ENCODE measurements around the gene ARMH2.
"Not testable (repeated sequence)": the region's sequence is repeated elsewhere in the genome, so short reads cannot be mapped to it uniquely, and the experiment has no call there.

ARMH2 gene

DNA sequence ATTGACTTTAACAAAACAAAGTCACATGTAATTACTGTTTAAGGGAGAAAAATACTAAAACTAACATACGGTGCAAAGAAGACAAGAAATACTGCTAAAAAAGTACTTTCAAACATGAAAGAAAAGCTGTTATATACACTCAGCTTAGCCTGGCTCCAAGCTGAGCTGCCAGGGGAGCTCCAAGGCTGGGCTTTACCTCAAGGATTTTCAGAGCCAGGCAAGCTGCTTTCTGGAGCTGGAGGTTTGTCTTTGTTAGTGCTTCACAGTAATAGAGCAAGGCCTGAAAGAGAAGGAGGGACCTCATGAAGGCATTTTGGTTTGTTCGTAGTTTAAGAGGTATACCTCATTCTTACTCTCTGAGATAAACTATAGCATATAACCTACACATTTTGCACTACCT lies 19.6 kb upstream of the ARMH2 start:
- no peak for DNase-seq (ENCODE audit: low spot score)

GRCh38 chr6:24809728-24810127 lies 11.0 kb upstream of the ARMH2 start:
- DNase-seq (ENCODE audit: low spot score), result no peak

- no peak for DNase-seq (ENCODE audit: low spot score)
These were observed 8.9 kb upstream of the ARMH2 start for GRCh38 chr6:24807584-24807983.

DNA sequence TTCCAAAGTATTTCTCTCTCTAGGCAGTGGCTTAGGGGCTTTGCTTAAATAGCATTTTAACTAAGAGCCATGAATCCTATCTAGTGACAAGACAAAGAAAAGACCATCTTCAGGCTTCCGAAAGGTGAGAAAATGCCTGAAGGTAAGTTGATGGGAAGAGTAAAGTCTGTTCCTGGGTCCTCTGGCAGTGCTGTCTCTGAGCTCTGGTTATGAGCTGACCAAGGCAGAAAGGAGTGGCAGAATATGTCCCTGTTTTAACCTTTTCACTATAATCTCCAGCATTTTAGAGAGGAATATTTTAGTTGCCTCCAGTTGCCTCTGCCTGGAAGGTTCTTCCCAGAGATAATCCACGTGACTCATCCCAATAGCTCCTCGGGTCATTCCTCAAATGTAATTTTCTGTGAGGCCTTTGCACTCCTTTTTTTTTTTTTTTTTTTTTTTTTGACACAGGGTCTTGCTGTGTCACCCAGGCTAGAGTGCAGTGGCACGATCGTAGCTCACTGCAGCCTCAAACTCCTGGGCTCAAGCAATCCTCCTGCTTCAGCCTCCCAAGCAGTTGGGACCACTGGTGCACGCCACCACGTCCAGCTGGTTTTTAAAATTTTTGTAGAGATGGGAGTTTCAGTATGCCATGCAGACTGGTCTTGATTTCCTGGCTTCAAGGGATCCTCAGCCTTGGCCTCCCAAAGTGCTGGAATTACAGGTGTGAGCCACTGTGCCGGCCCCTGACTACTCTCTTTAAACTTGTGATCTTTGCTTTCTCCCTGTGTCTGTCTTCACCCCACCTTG lies 3.7 kb upstream of the ARMH2 start:
- peak; percentile 36 for DNase-seq (ENCODE audit: low spot score)

GRCh38 chr6:24799541-24799915 lies 811 bp upstream of the ARMH2 start:
- no peak for DNase-seq (ENCODE audit: low spot score)

DNA sequence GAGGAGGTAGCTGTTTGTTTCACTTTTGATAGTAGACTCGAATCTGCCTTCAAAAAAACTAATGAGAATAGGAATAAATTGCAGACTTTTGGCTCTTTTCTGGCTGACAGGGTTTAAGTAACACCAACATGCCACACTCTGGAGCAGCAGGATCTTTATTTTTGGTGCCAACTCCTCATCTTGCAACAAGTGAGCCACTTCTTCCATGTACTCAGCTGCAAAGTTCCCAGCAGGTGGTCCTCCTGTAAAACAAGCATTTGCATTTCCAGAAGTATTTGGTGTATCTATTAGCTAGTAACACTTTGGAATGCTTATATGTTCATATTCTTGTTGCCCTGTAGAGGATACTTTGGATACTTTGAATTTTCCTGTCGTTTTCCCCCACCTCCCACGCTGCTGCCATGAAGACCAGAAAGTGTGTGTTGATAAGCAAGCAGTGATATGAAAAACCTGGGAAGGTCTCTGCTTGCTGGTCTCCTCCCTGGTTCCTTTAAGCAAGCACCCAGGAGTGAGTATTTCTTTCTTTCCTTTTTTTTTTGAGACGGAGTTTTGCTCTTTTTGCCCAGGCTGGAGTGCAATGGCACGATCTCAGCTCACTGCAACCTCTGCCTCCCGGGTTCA lies 1.0 kb downstream of the ARMH2 start:
- DNase-seq (ENCODE audit: low spot score), result no peak

DNA sequence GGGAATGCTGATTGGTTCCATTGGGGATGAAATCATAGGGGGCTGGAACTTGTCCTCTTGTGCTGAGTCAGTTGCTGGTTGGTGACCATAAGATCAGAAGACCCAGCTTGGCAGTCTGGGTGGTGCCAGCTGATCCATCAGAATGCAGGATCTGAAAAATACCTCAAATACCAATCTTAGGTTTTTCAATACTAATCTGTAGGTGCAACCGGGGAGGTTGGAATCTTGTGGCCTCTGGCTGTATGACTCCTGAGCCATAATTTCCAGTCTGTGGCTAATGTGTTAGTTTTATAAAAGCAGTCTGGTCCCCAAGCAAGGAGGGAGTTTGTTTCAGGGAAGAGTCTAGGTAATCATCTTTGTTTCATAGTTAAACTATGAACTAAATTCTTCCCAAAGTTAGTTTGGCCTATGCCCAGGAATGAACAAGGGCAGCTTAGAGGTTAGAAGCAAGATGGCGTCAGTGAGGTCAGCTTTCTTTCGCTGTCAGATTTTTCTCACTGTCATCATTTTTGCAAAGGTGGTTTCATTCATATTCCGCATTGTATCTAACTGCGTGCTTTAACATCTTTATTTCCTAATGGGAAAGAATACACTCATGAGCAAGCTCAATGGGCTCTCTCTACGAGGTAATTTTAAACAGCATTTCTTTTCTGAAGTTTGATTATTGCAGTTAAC lies 2.0 kb downstream of the ARMH2 start:
- DNase-seq (ENCODE audit: low spot score), result no peak

GRCh38 chr6:24795106-24795505 lies 3.6 kb downstream of the ARMH2 start:
- DNase-seq (ENCODE audit: low spot score), result no peak

- no peak for DNase-seq (ENCODE audit: low spot score)
These were observed 10.6 kb downstream of the ARMH2 start for GRCh38 chr6:24788031-24788665.

- DNase-seq (ENCODE audit: low spot score), result no peak
These were observed 18.5 kb downstream of the ARMH2 start for GRCh38 chr6:24780206-24780605.

- DNase-seq (ENCODE audit: low spot score), result no peak
These were observed 19.2 kb downstream of the ARMH2 start for GRCh38 chr6:24779416-24780016.

- DNase-seq (ENCODE audit: low spot score), result no peak
These were observed 19.8 kb downstream of the ARMH2 start for GRCh38 chr6:24778878-24779277.

DNA sequence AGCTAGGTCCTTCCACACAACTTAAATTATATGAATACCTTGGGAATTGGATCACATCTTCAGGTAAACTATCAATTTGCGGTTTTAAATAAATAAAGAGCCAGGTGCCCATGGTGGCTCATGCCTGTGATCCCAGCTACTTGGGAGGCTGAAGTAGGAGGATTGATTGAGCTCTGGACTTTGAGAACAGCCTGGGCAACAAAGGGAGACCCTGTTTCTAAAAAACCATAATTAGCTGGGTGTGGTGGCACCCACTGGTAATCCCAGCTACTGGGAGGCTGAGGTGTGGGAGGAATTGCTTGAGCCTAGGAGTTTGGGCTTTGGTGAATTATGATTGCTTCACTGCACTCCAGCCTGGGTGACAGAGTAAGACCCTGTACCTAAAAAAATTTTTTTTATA lies 20.6 kb downstream of the ARMH2 start:
- DNase-seq (ENCODE audit: low spot score), result no peak

GRCh38 chr6:24777227-24777626 lies 21.5 kb downstream of the ARMH2 start:
- peak; percentile 21 for DNase-seq (ENCODE audit: low spot score)

- DNase-seq (ENCODE audit: low spot score), result peak; percentile 58
These were observed 23.1 kb downstream of the ARMH2 start for GRCh38 chr6:24775520-24776058.

GRCh38 chr6:24774696-24775519 lies 23.8 kb downstream of the ARMH2 start, which contains the start of gene GMNN:
GMNN (plus strand) TSS chr6:24774937; CDS start chr6:24777247, 2,310 bp downstream.
- peak; percentile 98 for DNase-seq (ENCODE audit: low spot score)

- no peak for DNase-seq (ENCODE audit: low spot score)
These were observed 30.4 kb downstream of the ARMH2 start for GRCh38 chr6:24768361-24768760.

- DNase-seq (ENCODE audit: low spot score), result peak; percentile 70
These were observed 31.8 kb downstream of the ARMH2 start for GRCh38 chr6:24766680-24767462.

DNA sequence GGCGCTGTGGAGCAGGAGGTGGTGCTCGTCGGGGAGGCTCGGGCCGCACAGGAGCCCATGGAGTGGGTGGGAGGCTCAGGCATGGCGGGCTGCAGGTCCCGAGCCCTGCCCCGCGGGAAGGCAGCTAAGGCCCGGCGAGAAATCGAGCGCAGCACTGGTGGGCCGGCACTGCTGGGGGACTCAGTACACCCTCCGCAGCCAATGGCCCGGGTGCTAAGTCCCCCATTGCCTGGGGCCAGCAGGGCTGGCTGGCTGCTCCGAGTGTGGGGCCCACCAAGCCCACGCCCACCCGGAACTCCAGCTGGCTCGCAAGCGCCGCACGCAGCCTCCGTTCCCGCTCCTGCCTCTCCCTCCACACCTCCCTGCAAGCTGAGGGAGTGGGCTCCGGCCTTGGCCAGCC lies 32.7 kb downstream of the ARMH2 start:
- DNase-seq (ENCODE audit: low spot score), result not testable (repeated sequence)

Data from GM03348 (cell line).